Measurements from ENCODE around the gene PPFIA3.
"Not testable (repeated sequence)": the region's sequence is repeated elsewhere in the genome, so short reads cannot be mapped to it uniquely, and the experiment has no call there.

The PPFIA3 gene

DNA sequence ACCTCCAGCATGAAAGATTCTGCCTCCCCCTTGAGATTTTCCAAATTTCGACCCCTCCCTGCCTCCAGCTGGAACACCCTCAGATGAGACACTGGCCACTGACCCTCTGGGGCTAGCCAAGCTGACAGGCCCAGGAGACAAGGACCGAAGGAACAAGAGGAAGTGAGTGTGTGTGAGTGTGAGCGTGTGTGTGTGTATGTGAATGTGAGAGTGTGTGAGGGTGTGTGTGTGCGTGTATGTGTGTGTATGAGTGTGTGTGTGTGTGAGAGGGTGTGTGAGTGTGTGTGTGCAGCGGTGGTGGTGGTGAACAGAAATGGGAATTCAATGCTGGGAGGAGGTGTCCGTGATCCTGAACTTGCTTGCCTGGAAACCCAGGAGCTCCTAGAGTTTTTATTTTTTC is 22.0 kb downstream of the PPFIA3 start:
- H3K36me3 Mint-ChIP-seq (ENCODE audit: low read depth) = peaks cover 10% of the 10 kb centered on the region
- H3K4me3 Mint-ChIP-seq = peak overlapping the region; percentile 67 to 79 (median 77)
- TF ChIP-seq, protein P1, sequence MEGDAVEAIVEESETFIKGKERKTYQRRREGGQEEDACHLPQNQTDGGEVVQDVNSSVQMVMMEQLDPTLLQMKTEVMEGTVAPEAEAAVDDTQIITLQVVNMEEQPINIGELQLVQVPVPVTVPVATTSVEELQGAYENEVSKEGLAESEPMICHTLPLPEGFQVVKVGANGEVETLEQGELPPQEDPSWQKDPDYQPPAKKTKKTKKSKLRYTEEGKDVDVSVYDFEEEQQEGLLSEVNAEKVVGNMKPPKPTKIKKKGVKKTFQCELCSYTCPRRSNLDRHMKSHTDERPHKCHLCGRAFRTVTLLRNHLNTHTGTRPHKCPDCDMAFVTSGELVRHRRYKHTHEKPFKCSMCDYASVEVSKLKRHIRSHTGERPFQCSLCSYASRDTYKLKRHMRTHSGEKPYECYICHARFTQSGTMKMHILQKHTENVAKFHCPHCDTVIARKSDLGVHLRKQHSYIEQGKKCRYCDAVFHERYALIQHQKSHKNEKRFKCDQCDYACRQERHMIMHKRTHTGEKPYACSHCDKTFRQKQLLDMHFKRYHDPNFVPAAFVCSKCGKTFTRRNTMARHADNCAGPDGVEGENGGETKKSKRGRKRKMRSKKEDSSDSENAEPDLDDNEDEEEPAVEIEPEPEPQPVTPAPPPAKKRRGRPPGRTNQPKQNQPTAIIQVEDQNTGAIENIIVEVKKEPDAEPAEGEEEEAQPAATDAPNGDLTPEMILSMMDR (IDR thresholded peaks at IDR 0.05; ENCODE audit: unreplicated experiment in 3 of 3) = no peak
- peaks cover 6% of the 10 kb centered on the region for H3K27me3 Mint-ChIP-seq (ENCODE audit: low read depth)
- peaks cover 4% of the 10 kb centered on the region for H3K9me3 Mint-ChIP-seq
- peaks cover 38% of the 10 kb centered on the region for H3K4me1 Mint-ChIP-seq
- H3K27ac Mint-ChIP-seq = no peak overlapping the region

DNA sequence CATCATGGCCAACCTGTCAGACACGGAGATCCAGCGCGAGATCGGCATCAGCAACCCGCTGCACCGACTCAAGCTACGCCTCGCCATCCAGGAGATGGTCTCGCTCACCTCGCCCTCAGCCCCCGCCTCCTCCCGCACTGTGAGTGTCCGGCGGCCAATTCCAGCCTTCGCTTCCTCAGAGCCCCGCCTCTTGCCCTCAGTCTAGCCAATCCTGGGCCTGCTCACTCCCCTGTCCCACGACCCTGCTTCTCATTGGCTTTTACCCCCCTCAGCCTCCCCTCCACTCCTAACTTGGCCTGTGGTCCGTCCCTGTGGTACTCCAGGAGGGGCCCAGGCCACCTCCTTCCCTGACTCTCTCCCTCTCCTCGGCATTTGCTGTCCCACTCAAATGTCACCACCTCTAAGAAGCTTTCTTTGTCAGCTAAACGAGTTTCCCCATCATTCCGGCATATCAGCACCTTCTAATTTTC is 23.6 kb downstream of the PPFIA3 start:
- Mint-ChIP-seq H3K36me3 (ENCODE audit: low read depth) (no peaks in the 10 kb centered on the region), H3K9me3 (no peaks in the 10 kb centered on the region), H3K27me3 (ENCODE audit: low read depth) (peaks cover 6% of the 10 kb centered on the region), H3K27ac (peak overlapping the region; percentile 8 to 68 (median 63)), H3K4me1 (peaks cover 35% of the 10 kb centered on the region), H3K4me3 (peak overlapping the region; percentile 87 to 97 (median 90))
- TF ChIP-seq, protein P1 (IDR thresholded peaks at IDR 0.05; ENCODE audit: unreplicated experiment in 3 of 3) = no peak

DNA sequence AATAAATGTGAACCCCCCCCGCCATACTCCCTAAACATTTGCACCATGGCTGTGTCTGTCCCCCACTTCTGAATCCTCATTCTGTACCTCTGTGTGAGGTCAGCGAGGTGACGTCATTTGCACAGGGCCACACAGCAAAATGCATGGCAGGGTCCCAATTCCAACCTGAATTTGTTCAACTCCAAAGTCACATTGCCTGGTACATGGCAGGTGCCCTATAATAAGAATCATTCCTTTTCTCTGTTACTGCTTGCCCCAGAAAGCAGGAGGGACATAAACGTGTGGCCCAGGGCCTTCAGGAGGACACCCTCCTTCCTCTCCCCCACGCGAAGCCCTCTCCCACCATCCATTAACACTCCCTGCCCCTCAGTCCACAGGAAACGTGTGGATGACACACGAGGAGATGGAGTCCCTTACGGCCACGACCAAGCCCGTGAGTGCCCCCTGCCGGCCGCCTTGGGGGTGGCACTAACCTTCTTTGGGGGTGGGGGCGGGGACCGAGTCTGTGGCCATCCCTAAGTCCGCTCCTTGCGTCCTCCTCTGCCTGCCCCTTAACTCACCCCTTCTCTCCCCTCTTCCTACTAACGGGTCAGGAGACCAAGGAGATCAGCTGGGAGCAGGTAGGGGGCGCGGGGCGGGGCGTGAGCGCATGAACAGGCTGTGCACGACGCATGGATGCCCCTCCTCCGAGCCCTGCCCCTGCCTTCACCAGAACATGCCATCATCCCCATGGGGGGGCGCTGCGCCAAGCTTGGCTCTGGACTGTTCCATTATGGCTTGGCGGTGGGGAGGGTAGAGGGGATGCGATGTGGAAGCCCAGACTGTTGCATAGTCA is 26.4 kb downstream of the PPFIA3 start:
- peak overlapping the region; percentile 5 to 68 (median 43) for H3K27ac Mint-ChIP-seq
- H3K27me3 Mint-ChIP-seq (ENCODE audit: low read depth) = peaks cover 6% of the 10 kb centered on the region
- H3K4me1 Mint-ChIP-seq = peaks cover 44% of the 10 kb centered on the region
- H3K9me3 Mint-ChIP-seq = no peaks in the 10 kb centered on the region
- H3K4me3 Mint-ChIP-seq = peak overlapping the region; percentile 56 to 77 (median 62)
- TF ChIP-seq, protein P1 (IDR thresholded peaks at IDR 0.05; ENCODE audit: unreplicated experiment in 3 of 3) = peak; percentile 88 to 97 (median 95)
- no peaks in the 10 kb centered on the region for H3K36me3 Mint-ChIP-seq (ENCODE audit: low read depth)

DNA sequence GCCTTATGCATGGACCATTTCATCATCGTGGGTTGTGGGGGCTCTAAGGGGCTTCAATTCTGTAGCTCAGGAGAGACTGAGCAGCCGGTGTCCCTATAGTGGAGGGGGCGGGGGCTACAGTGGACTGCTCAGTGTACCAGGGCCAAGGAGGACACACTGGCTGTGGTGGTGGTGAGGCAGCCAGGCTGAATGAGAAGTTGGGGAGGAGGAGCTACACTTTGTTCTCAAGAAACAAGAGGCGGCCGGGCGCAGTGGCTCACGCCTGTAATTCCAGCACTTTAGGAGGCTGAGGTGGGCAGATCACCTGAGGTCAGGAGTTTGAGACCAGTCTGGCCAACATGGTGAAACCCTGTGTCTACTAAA is 27.0 kb downstream of the PPFIA3 start:
- H3K4me3 Mint-ChIP-seq = peak overlapping the region; percentile 56 to 77 (median 62)

DNA sequence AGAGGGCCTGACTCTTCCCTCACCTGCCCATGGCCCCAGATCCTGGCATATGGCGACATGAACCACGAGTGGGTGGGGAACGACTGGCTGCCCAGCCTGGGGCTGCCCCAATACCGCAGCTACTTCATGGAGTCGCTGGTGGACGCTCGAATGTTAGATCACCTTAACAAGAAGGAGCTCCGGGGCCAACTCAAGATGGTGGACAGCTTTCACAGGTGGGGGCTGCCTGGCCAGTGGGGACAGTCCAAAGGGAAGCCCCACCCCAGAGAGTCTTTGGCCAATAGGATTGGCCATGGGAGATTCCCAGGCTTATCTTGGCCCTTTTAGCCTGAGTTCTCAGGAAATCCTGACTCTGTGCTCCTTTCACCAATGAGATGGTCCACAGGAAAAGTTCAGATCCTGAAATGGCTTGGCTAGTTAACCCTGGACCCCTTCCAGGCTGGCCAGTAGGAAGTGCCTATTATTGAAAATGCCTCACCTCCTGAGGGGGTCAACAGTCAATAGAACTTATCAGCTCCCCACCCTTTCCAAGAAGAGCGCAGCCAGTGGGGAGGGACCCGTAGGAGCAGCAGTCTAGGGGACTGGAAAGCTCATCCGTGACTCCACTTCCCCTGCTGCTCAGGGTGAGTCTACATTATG is 28.8 kb downstream of the PPFIA3 start:
- TF ChIP-seq, protein P1 (IDR thresholded peaks at IDR 0.05; ENCODE audit: unreplicated experiment in 3 of 3) = no peak
- Mint-ChIP-seq H3K4me3 (peak overlapping the region; percentile 98 to 100 (median 99)), H3K27ac (peak overlapping the region in 2 of 3 experiments; percentile 89 to 97), H3K4me1 (peaks cover 41% of the 10 kb centered on the region), H3K36me3 (ENCODE audit: low read depth) (no peaks in the 10 kb centered on the region), H3K27me3 (ENCODE audit: low read depth) (no peaks in the 10 kb centered on the region), H3K9me3 (no peaks in the 10 kb centered on the region)

More for the DNA sequence above, 27.0 kb downstream of the PPFIA3 start:
- Mint-ChIP-seq H3K27ac (peak overlapping the region; percentile 5 to 68 (median 43)), H3K4me1 (peaks cover 44% of the 10 kb centered on the region)
- not testable (repeated sequence) for H3K36me3 Mint-ChIP-seq (ENCODE audit: low read depth); H3K27me3 Mint-ChIP-seq (ENCODE audit: low read depth); H3K9me3 Mint-ChIP-seq

All from nephron (organoid).